GM23338 (cell line): ENCODE data around the gene PRSS33.

Source experiments
- CREB1 ChIP-seq: fragments of 250-450 bp; sonication (Bioruptor Pico); IDR thresholded peaks from 2 replicates; pipeline ENCODE4 v1.5.0; 2020; ENCODE audit warnings: low read depth, mild to moderate bottlenecking, moderate library complexity
- EZH2 ChIP-seq: fragments of 200-600 bp; sonication (generic); IDR thresholded peaks from one replicate; pipeline ENCODE4 v1.8.0; 2017; ENCODE audit warnings: antibody characterized with exemption, mild to moderate bottlenecking, low read depth; ENCODE audit not compliant: unreplicated experiment
- EZH2phosphoT487 ChIP-seq: fragments of 200-600 bp; sonication (generic); IDR thresholded peaks from one replicate; pipeline ENCODE4 v1.8.1; 2018; ENCODE audit warnings: antibody characterized with exemption; ENCODE audit not compliant: unreplicated experiment
- JUNB ChIP-seq: IDR thresholded peaks from one replicate; pipeline ENCODE4 v1.6.1; 2016; ENCODE audit warnings: antibody characterized with exemption; ENCODE audit not compliant: unreplicated experiment
- POLR2AphosphoS5 ChIP-seq: IDR thresholded peaks from 2 replicates; pipeline ENCODE4 v1.6.1; 2016; ENCODE audit warnings: antibody characterized with exemption, low read depth
- STAT1 ChIP-seq: IDR thresholded peaks from one replicate; pipeline ENCODE4 v1.6.1; 2016; ENCODE audit warnings: antibody characterized with exemption; ENCODE audit not compliant: unreplicated experiment
- TF ChIP-seq, protein P1 (sequence below), 2 experiments: fragments of 200-600 bp in 1 of 2; sonication (generic) in 1 of 2; conservative IDR thresholded peaks; 2 replicates each; pipeline versions ENCODE4 v1.5.1 to v1.6.1; 2016 to 2017; ENCODE audit warnings: antibody characterized with exemption in 2 of 2, low read depth in 2 of 2, mild to moderate bottlenecking in 2 of 2, moderate library complexity in 1 of 2
- TF ChIP-seq, protein P2 (sequence below): IDR thresholded peaks from one replicate; pipeline ENCODE4 v1.6.1; 2018; ENCODE audit warnings: antibody characterized with exemption; ENCODE audit not compliant: unreplicated experiment
- TF ChIP-seq, protein P3 (sequence below): fragments of 250-450 bp; sonication (Bioruptor Pico); IDR thresholded peaks from 2 replicates; pipeline ENCODE4 v1.5.0; 2020; ENCODE audit warnings: mild to moderate bottlenecking, moderate library complexity
- TF ChIP-seq, protein P4 (sequence below): IDR thresholded peaks from 2 replicates; pipeline ENCODE4 v1.6.1; 2016; ENCODE audit warnings: antibody characterized with exemption

DNA sequence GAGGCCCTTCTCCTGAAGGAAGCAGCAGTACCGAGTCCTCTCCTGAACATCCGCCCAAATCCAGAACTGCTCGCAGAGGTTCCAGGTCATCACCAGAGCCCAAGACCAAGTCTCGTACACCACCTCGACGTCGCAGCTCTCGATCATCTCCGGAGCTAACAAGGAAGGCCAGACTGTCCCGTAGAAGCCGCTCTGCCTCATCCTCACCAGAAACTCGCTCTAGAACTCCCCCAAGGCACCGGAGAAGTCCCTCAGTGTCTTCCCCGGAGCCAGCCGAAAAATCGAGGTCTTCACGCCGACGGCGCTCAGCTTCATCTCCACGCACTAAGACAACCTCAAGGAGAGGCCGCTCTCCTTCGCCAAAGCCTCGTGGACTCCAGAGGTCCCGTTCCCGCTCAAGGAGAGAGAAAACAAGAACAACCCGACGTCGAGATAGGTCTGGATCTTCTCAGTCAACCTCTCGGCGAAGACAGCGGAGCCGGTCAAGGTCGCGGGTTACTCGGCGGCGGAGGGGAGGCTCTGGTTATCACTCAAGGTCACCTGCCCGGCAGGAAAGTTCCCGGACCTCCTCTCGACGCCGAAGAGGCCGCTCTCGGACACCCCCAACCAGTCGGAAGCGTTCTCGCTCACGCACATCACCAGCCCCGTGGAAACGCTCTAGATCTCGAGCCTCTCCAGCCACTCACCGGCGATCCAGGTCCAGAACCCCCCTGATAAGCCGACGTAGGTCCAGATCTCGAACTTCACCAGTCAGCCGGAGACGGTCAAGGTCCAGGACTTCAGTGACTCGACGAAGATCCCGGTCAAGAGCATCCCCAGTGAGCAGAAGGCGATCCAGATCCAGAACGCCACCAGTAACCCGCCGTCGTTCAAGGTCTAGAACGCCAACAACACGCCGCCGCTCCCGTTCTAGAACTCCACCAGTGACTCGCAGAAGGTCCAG lies 21.6 kb downstream of the PRSS33 start:
- TF ChIP-seq EZH2phosphoT487 (no peak), POLR2AphosphoS5 (no peak), EZH2 (no peak), JUNB (no peak), CREB1 (no peak), STAT1 (no peak)
- TF ChIP-seq, protein P1, sequence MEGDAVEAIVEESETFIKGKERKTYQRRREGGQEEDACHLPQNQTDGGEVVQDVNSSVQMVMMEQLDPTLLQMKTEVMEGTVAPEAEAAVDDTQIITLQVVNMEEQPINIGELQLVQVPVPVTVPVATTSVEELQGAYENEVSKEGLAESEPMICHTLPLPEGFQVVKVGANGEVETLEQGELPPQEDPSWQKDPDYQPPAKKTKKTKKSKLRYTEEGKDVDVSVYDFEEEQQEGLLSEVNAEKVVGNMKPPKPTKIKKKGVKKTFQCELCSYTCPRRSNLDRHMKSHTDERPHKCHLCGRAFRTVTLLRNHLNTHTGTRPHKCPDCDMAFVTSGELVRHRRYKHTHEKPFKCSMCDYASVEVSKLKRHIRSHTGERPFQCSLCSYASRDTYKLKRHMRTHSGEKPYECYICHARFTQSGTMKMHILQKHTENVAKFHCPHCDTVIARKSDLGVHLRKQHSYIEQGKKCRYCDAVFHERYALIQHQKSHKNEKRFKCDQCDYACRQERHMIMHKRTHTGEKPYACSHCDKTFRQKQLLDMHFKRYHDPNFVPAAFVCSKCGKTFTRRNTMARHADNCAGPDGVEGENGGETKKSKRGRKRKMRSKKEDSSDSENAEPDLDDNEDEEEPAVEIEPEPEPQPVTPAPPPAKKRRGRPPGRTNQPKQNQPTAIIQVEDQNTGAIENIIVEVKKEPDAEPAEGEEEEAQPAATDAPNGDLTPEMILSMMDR (conservative IDR thresholded peaks at IDR 0.05; ENCODE audit: low read depth in 2 of 2) = no peak
- TF ChIP-seq, protein P2, sequence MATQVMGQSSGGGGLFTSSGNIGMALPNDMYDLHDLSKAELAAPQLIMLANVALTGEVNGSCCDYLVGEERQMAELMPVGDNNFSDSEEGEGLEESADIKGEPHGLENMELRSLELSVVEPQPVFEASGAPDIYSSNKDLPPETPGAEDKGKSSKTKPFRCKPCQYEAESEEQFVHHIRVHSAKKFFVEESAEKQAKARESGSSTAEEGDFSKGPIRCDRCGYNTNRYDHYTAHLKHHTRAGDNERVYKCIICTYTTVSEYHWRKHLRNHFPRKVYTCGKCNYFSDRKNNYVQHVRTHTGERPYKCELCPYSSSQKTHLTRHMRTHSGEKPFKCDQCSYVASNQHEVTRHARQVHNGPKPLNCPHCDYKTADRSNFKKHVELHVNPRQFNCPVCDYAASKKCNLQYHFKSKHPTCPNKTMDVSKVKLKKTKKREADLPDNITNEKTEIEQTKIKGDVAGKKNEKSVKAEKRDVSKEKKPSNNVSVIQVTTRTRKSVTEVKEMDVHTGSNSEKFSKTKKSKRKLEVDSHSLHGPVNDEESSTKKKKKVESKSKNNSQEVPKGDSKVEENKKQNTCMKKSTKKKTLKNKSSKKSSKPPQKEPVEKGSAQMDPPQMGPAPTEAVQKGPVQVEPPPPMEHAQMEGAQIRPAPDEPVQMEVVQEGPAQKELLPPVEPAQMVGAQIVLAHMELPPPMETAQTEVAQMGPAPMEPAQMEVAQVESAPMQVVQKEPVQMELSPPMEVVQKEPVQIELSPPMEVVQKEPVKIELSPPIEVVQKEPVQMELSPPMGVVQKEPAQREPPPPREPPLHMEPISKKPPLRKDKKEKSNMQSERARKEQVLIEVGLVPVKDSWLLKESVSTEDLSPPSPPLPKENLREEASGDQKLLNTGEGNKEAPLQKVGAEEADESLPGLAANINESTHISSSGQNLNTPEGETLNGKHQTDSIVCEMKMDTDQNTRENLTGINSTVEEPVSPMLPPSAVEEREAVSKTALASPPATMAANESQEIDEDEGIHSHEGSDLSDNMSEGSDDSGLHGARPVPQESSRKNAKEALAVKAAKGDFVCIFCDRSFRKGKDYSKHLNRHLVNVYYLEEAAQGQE = no peak
- TF ChIP-seq, protein P3, sequence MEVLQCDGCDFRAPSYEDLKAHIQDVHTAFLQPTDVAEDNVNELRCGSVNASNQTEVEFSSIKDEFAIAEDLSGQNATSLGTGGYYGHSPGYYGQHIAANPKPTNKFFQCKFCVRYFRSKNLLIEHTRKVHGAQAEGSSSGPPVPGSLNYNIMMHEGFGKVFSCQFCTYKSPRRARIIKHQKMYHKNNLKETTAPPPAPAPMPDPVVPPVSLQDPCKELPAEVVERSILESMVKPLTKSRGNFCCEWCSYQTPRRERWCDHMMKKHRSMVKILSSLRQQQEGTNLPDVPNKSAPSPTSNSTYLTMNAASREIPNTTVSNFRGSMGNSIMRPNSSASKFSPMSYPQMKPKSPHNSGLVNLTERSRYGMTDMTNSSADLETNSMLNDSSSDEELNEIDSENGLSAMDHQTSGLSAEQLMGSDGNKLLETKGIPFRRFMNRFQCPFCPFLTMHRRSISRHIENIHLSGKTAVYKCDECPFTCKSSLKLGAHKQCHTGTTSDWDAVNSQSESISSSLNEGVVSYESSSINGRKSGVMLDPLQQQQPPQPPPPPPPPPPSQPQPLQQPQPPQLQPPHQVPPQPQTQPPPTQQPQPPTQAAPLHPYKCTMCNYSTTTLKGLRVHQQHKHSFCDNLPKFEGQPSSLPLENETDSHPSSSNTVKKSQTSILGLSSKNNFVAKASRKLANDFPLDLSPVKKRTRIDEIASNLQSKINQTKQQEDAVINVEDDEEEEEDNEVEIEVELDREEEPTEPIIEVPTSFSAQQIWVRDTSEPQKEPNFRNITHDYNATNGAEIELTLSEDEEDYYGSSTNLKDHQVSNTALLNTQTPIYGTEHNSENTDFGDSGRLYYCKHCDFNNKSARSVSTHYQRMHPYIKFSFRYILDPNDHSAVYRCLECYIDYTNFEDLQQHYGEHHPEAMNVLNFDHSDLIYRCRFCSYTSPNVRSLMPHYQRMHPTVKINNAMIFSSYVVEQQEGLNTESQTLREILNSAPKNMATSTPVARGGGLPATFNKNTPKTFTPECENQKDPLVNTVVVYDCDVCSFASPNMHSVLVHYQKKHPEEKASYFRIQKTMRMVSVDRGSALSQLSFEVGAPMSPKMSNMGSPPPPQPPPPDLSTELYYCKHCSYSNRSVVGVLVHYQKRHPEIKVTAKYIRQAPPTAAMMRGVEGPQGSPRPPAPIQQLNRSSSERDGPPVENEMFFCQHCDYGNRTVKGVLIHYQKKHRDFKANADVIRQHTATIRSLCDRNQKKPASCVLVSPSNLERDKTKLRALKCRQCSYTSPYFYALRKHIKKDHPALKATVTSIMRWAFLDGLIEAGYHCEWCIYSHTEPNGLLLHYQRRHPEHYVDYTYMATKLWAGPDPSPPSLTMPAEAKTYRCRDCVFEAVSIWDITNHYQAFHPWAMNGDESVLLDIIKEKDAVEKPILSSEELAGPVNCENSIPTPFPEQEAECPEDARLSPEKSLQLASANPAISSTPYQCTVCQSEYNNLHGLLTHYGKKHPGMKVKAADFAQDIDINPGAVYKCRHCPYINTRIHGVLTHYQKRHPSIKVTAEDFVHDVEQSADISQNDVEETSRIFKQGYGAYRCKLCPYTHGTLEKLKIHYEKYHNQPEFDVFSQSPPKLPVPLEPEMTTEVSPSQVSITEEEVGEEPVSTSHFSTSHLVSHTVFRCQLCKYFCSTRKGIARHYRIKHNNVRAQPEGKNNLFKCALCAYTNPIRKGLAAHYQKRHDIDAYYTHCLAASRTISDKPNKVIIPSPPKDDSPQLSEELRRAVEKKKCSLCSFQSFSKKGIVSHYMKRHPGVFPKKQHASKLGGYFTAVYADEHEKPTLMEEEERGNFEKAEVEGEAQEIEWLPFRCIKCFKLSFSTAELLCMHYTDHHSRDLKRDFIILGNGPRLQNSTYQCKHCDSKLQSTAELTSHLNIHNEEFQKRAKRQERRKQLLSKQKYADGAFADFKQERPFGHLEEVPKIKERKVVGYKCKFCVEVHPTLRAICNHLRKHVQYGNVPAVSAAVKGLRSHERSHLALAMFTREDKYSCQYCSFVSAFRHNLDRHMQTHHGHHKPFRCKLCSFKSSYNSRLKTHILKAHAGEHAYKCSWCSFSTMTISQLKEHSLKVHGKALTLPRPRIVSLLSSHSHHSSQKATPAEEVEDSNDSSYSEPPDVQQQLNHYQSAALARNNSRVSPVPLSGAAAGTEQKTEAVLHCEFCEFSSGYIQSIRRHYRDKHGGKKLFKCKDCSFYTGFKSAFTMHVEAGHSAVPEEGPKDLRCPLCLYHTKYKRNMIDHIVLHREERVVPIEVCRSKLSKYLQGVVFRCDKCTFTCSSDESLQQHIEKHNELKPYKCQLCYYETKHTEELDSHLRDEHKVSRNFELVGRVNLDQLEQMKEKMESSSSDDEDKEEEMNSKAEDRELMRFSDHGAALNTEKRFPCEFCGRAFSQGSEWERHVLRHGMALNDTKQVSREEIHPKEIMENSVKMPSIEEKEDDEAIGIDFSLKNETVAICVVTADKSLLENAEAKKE (CRISPR knock-in tag) = no peak
- TF ChIP-seq, protein P4, sequence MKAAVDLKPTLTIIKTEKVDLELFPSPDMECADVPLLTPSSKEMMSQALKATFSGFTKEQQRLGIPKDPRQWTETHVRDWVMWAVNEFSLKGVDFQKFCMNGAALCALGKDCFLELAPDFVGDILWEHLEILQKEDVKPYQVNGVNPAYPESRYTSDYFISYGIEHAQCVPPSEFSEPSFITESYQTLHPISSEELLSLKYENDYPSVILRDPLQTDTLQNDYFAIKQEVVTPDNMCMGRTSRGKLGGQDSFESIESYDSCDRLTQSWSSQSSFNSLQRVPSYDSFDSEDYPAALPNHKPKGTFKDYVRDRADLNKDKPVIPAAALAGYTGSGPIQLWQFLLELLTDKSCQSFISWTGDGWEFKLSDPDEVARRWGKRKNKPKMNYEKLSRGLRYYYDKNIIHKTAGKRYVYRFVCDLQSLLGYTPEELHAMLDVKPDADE = no peak
